Measurements from ENCODE around the gene APLP2.
A peak's percentile ranks its signal among the peaks of the same experiment; 100 is the strongest.

APLP2 gene

DNA sequence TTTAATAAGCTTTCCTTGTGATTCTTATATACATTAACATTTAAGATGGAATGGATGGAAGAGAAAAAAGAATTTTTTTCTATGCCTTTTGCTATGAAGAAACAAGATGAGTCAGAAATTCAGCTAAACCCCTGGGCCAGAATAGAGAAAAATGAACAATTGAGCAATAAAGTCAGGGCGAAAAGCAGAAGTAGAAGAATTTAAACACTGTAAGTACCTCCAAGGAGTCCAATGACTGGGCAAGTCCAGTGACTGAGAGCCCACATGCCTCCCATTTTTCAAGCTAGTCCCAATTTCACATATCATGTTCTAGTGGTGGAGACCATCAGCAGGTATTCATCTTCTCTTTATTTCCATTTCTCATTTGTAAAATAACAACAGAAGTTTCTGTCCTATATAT, 18.6 kb upstream of the APLP2 start:
- no peak overlapping the region for H3K4me3 ChIP-seq (replicated peaks; ENCODE audit: low read depth, low read length)
- TF ChIP-seq, protein P1, sequence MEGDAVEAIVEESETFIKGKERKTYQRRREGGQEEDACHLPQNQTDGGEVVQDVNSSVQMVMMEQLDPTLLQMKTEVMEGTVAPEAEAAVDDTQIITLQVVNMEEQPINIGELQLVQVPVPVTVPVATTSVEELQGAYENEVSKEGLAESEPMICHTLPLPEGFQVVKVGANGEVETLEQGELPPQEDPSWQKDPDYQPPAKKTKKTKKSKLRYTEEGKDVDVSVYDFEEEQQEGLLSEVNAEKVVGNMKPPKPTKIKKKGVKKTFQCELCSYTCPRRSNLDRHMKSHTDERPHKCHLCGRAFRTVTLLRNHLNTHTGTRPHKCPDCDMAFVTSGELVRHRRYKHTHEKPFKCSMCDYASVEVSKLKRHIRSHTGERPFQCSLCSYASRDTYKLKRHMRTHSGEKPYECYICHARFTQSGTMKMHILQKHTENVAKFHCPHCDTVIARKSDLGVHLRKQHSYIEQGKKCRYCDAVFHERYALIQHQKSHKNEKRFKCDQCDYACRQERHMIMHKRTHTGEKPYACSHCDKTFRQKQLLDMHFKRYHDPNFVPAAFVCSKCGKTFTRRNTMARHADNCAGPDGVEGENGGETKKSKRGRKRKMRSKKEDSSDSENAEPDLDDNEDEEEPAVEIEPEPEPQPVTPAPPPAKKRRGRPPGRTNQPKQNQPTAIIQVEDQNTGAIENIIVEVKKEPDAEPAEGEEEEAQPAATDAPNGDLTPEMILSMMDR (IDR thresholded peaks at IDR 0.05; ENCODE audit: low read length, missing control alignments): no peak
- peak; percentile 53 for DNase-seq (ENCODE audit: low read depth)

GRCh38 chr11:130052567-130052966, 17.1 kb upstream of the APLP2 start:
- no peak for DNase-seq (ENCODE audit: low read depth)
- no peak overlapping the region for H3K4me3 ChIP-seq (replicated peaks; ENCODE audit: low read depth, low read length)
- TF ChIP-seq, protein P1 (IDR thresholded peaks at IDR 0.05; ENCODE audit: low read length, missing control alignments): no peak

DNA sequence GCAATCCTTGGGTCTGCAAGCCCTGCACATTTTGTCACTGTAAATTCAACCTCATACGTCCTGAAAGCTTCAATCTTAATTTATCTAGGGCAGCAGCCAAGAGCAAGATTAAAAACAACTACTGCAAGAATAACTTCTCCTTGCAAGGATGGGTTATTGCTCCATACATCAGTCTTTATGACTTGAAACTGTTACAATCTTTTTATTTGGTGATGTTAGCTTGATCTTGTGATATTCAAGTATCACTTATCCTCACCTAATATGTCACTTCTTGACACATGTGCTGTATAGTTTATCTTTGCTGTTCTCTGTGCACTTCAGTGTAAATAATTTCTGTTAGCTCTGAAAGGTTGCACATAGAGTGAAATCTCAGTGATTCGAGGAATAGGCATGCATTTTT, 14.7 kb upstream of the APLP2 start:
- H3K4me3 ChIP-seq (replicated peaks; ENCODE audit: low read depth, low read length): no peak overlapping the region
- TF ChIP-seq, protein P1 (IDR thresholded peaks at IDR 0.05; ENCODE audit: low read length, missing control alignments): no peak
- DNase-seq (ENCODE audit: low read depth): no peak

- DNase-seq (ENCODE audit: low read depth): peak; percentile 44
- TF ChIP-seq, protein P1 (IDR thresholded peaks at IDR 0.05; ENCODE audit: low read length, missing control alignments): no peak
- no peak overlapping the region for H3K4me3 ChIP-seq (replicated peaks; ENCODE audit: low read depth, low read length)
These were observed 14.1 kb upstream of the APLP2 start for GRCh38 chr11:130055617-130056016.

DNA sequence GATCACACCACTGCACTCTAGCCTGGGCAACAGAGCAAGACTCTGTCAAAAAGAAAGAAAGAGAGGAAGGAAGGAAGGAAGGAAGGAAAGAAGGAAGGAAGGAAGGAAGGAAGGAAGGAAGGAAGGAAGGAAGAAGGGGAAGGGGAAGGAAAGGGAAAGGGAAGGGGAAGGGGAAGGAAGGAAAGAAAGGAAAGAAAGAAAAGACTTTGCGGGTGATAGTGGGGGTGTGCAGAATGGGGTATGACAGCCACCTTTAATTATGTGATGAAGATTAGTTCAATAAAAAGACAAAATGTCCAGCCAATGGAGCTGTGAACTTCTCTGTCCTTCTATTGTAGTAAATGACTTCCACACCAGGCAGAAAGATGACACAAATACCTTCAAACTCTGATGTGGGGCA, 8.7 kb upstream of the APLP2 start:
- no peak overlapping the region for H3K4me3 ChIP-seq (replicated peaks; ENCODE audit: low read depth, low read length)
- TF ChIP-seq, protein P1 (IDR thresholded peaks at IDR 0.05; ENCODE audit: low read length, missing control alignments): no peak
- no peak for DNase-seq (ENCODE audit: low read depth)

GRCh38 chr11:130062026-130062425, 7.7 kb upstream of the APLP2 start:
- TF ChIP-seq, protein P1 (IDR thresholded peaks at IDR 0.05; ENCODE audit: low read length, missing control alignments): no peak
- no peak overlapping the region for H3K4me3 ChIP-seq (replicated peaks; ENCODE audit: low read depth, low read length)
- DNase-seq (ENCODE audit: low read depth): no peak

GRCh38 chr11:130063451-130063850, 6.2 kb upstream of the APLP2 start:
- H3K4me3 ChIP-seq (replicated peaks; ENCODE audit: low read depth, low read length): no peak overlapping the region
- TF ChIP-seq, protein P1 (IDR thresholded peaks at IDR 0.05; ENCODE audit: low read length, missing control alignments): no peak
- no peak for DNase-seq (ENCODE audit: low read depth)
